ENCODE measurements around the gene MYOCD.

The MYOCD gene

DNA sequence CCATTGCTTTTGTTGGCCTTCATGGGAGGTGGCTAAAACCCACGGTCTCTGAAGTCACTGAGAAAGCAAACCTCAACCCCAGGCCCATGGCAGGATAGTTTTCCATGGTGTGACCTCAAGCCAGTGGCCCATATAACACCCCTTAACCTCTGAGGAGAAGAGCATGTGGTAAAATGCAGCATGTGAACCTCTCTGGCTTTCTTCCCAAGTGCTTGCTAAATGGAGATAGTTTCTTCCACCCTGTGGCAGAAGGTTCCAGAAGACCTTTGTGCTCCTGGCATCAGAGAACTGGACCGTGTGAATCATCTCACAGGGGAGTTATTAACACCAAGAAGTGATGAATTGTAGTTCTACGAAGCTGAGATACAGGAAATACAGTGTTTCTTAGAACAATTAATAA lies 47.3 kb downstream of the MYOCD start:
- no peak for DNase-seq (ENCODE audit: low read depth)

GRCh38 chr17:12719948-12720347 lies 54.3 kb downstream of the MYOCD start:
- no peak for DNase-seq (ENCODE audit: low read depth)

GRCh38 chr17:12721581-12721980 lies 55.9 kb downstream of the MYOCD start:
- no peak for DNase-seq (ENCODE audit: low read depth)

GRCh38 chr17:12722282-12722681 lies 56.6 kb downstream of the MYOCD start:
- no peak for DNase-seq (ENCODE audit: low read depth)

DNA sequence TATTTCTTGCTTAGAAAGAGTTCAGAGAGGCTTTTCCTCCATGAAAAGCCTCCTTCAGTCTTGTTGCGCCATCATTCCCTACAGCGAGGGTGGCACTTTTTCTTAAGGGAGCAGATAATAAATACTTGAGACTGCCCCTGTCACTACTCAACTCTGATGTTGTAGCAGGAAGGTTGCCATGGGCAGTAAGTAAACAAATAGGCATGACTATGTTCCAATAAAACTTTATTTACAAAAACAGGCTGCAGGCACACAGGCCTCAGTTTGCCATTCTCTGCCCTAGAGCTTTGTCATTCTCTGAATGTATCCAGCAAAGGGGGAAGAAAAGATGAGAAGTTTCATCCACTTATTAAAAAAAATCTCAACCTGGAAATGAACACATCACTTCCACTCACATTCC lies 60.4 kb downstream of the MYOCD start:
- no peak for DNase-seq (ENCODE audit: low read depth)

GRCh38 chr17:12727076-12727760 lies 61.5 kb downstream of the MYOCD start:
- no peak for DNase-seq (ENCODE audit: low read depth)

GRCh38 chr17:12727881-12728280 lies 62.2 kb downstream of the MYOCD start:
- DNase-seq (ENCODE audit: low read depth), result no peak

DNA sequence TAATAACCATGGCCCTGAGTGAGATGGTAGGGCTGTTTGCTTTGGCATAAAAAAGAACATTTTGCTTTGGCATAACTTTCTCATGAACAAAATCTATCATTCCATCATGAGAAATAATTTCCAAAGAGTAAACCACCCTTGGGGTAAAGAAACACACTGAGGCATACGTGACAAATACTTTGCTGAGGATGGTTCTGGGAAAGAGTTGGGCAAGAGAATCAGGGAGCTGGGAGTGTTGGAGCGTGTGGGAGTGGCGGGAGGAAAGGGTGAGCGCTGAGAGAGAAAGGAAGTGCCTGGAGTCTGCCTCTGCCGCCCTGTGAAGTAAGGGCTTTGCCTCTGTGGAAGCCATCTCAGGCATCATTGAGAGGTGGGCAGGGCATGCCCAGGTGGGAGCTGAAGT lies 63.4 kb downstream of the MYOCD start:
- no peak for DNase-seq (ENCODE audit: low read depth)

- DNase-seq (ENCODE audit: low read depth), result no peak
Observed at GRCh38 chr17:12730421-12730820, 64.7 kb downstream of the MYOCD start.

GRCh38 chr17:12730931-12731521 lies 65.3 kb downstream of the MYOCD start:
- no peak for DNase-seq (ENCODE audit: low read depth)

- DNase-seq (ENCODE audit: low read depth), result no peak
Observed at GRCh38 chr17:12731839-12732238, 66.1 kb downstream of the MYOCD start.

- DNase-seq (ENCODE audit: low read depth), result no peak
Observed at GRCh38 chr17:12732366-12732765, 66.7 kb downstream of the MYOCD start.

- no peak for DNase-seq (ENCODE audit: low read depth)
Observed at GRCh38 chr17:12734926-12735325, 69.2 kb downstream of the MYOCD start.

DNA sequence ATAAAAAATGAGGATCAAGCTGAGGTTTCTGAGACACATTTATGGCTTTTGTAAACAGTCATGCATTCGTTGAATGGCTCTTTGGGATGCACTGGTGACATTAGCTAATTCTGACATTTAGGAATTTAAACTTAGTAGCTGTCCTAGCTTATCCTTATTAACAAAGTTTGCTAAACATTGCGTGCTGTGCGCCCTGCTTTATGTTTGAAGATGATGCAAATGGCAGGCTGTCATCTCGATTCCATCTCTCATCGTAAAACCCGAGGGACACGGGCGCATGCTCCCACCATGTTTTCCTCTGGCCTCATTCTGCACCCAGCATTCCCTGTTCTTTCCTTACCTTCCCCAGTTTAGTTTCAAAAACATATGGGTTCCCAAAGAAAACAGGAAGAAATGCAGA lies 69.8 kb downstream of the MYOCD start:
- DNase-seq (ENCODE audit: low read depth), result no peak

GRCh38 chr17:12736526-12736925 lies 70.8 kb downstream of the MYOCD start:
- no peak for DNase-seq (ENCODE audit: low read depth)

- no peak for DNase-seq (ENCODE audit: low read depth)
Observed at GRCh38 chr17:12737740-12738469, 72.2 kb downstream of the MYOCD start.

DNA sequence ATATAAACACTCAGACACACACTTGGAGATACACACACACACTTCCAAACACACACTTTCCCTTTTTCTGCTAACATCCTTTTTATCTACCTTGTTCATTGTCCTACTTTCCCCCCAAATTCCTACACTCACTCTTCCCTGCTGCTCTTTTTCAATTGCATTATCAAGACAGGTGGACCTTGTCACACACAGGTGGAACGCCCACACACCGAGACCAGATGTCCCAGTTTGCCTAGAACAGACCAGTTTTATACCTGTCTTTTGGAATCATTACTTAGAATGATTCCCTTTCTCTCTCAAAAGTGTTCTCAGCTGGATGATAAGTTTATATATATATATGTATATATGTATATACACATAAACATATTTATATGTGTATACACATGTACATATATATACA lies 72.9 kb downstream of the MYOCD start:
- DNase-seq (ENCODE audit: low read depth), result no peak

- DNase-seq (ENCODE audit: low read depth), result no peak
Observed at GRCh38 chr17:12739500-12739899, 73.8 kb downstream of the MYOCD start.

DNA sequence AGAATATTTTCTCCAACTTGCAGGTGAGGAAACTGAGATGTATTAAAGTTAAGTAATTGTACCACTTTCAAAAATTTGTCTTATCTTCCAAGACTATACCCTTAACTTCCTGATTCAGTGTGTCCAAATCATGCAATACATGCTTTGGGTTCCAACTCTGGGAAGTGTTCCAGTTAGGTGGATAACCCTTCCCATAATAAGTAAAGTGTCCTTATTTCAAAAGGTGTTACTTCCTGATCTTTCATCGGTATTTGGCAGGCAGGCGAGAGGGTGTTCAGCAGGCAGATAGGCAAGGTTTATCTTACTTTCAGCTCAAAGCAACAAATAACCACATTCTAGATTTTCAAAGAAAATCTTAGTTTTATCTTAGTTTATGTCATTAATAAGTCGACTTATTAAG lies 77.4 kb downstream of the MYOCD start:
- no peak for DNase-seq (ENCODE audit: low read depth)

DNA sequence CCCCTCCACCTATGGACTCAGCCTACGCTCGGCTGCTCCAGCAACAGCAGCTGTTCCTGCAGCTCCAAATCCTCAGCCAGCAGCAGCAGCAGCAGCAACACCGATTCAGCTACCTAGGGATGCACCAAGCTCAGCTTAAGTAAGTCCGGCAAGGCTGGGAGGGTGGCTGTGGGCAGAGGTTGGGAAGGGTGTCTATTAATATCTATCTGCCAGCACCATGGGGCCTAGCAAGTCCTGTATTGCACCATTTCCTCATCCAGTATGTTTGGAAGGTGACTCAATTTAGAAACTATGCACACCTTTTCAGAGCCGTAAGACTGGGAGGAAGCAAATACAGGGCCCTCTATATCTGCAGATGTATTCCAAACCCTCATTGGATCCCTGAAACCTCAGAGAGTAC lies 78.6 kb downstream of the MYOCD start:
- no peak for DNase-seq (ENCODE audit: low read depth)

DNA sequence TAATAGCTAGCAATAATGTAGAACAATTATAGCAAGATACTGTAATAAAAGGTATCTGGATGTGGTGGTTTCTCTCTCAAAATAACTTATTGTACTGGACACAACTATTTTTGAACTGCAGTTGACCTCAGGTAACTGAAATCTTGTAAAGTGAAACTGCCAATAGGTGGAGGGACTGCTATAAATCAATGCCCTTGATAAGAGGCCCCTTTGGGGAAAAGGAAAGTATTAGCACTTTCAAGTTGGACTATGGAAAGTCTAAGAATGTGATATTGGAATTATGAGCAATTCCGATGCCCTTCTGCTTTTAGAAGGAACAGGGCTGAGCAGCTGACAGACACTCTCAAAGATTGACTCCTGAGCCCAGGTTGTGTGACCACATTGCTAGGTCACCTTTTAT lies 79.1 kb downstream of the MYOCD start:
- no peak for DNase-seq (ENCODE audit: low read depth)

- DNase-seq (ENCODE audit: low read depth), result no peak
Observed at GRCh38 chr17:12745486-12745885, 79.8 kb downstream of the MYOCD start.

GRCh38 chr17:12756786-12757185 lies 91.1 kb downstream of the MYOCD start:
- no peak for DNase-seq (ENCODE audit: low read depth)

GRCh38 chr17:12759090-12759489 lies 93.4 kb downstream of the MYOCD start:
- DNase-seq (ENCODE audit: low read depth), result no peak
